NCI-H1694 (cell line): ENCODE measurements around the gene GLRX.
"Not testable (repeated sequence)": the region's sequence is repeated elsewhere in the genome, so short reads cannot be mapped to it uniquely, and the experiment has no call there.

Experiments used
- DNase-seq: peaks from one replicate; lab custom pipeline; 2025; lab: John Stamatoyannopoulos, UW

GLRX gene

DNA sequence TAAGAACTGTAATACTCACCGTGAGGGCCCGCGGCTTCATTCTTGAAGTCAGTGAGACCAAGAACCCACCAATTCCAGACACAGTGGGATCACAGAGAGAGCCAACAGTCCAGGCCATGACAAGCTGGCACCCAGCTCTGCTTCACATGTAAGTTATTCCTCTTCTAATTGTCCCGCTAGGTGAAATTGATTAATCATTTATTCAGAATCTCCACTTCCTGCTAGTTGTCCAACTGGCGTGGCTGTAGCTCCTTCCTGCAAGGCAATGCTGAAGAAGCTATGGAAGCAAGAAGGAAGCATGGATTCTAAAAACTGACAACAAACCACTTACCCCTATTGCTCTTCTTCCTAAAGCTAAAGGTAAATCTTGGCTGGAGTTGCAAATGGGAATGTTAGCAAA is 30.0 kb upstream of the GLRX start:
- no peak for DNase-seq

DNA sequence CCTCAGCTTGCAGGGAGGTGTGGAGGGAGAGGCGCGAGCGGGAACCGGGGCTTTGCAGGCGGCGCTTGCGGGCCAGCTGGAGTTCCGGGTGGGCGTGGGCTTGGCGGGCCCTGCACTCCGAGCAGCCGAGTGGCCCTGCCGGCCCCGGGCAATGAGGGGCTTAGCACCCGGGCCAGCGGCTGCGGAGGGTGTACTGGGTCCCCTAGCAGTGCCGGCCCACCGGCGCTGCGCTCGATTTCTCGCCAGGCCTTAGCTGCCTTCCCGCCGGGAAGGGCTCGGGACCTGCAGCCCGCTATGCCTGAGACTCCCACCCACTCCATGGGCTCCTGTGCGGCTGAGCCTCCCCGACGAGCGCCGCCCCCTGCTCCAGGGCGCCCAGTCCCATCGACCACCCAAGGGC is 28.6 kb upstream of the GLRX start:
- DNase-seq: not testable (repeated sequence)

DNA sequence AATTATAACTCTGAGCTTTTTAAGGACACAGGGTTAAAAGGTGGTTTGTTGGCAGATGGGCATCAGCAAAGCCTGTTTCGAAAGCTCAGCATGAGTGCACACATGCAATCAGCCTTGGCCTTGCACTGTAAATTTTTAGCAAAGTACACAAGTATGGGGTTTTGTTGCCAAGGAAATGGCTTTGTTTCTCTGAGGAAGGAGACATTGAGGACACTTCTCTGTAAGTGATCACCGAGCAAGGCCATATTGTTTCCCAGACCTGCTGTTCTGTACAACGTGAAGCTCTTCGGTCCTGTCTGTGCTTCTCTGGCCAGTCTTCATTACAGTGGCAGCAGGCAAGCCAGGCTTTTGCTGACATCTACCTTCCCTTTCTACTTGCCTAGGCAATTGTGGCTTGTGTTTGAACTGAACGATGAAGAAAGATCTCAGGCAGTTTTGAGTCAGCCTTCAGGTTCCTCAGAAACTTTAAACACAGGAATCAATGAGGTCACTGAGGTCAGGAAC is 27.9 kb upstream of the GLRX start:
- no peak for DNase-seq

DNA sequence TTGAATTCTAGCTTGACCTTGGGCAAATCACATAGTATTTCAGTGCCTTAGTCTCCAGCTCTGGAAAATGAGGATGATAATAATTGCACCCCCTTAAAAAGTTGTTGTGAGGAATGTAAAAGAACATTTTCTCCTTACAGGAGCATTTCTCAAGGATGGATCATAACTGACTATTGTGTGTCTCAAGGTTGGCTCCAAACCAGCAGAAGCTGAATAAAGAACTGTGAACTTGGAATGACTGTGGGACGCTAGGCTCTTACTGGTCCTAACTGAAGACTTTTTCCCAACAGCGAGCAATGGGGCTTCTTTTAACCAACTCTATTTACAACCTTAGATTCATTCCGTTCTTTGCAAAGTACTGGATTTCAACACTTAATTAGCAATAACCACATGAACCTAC is 26.2 kb upstream of the GLRX start:
- no peak for DNase-seq

DNA sequence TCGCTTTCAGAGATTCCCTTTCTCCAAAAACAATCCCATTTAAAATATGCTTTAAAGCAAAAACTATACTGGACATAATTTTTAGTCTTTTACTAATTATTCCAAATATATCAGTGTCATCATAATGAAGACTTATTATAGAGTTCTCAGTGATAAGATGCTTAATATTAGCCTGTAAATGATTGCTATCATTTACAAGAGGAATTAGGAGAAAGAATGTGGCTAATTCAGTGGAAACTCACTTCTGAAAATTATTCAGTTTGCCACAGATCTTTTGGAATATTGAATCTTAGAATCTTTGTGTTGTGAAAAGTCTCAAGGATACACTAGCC is 24.7 kb upstream of the GLRX start:
- DNase-seq: no peak

DNA sequence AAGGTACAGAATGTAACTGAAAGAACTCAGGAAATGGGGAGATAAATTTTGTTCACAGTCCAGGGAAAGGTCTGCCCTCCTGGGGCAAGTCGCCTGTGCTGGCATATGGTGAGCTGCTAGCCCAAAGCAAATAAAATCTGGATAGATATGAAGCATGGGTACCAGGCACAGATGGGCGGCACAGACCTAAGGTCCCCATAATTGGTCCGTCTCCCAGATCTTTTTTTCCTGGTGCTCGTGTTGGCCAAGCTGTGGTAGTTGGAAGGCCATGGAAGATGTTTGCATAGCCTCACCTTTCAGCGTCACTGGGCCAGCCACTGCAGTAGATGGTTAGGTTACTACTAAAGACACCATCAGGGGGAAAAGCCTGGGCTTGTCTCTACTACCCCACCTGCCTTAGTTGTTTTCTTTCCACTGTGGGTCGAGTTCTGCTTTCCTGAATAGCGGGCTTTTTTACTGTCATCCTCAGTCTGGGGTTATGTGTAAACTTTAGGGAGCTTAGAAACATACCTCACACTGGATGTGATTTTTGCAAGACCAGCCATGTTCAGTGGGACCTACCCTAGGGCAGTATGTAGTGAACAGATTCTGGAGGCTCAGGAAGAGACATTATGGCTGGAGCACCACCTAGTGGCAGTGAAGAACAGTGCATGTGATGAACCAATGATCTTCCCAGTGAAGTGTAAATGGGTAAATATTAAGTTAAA is 24.2 kb upstream of the GLRX start:
- peak; percentile 49 for DNase-seq

DNA sequence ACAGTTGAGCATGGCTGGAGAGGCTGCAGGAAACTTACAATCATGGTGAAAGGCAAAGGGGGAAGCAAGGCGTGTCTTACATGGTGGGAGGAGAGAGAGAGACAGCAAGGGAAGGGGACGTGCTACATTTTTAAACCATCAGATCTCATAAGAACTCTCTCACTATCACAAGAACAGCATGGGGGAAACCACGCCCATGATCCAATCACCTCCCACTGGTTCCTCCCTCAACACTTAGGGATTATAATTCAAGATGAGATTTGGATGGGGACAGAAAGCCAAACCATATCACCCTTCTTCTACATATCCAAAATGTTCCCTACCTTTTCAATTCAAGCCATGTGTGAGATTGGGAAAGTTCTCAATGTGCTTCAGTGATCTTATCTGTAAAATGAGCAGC is 22.9 kb upstream of the GLRX start:
- no peak for DNase-seq

DNA sequence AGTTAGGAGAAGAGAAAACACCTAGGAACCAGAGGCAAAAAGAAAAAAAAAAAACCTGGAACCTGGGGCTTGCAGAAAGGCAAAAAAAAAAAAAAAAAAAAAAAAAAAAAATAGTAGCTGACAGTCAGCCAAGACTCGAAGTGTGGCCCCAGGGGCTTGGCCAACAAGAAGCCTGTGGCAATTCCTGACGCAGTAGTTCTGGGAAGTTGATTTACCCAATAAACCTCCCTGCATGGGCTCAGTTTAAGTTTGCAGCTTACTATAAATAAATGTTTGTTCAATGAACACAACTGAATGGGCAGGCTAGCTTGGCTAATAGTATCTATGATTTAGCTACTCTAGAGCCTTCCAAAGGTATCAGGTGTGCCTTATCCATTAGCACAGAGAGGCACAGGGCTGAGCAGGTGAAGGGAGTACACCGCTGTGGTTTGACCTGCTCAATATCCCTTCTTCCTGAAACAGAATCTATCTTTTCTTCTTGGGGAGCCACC is 21.3 kb upstream of the GLRX start:
- DNase-seq: no peak

DNA sequence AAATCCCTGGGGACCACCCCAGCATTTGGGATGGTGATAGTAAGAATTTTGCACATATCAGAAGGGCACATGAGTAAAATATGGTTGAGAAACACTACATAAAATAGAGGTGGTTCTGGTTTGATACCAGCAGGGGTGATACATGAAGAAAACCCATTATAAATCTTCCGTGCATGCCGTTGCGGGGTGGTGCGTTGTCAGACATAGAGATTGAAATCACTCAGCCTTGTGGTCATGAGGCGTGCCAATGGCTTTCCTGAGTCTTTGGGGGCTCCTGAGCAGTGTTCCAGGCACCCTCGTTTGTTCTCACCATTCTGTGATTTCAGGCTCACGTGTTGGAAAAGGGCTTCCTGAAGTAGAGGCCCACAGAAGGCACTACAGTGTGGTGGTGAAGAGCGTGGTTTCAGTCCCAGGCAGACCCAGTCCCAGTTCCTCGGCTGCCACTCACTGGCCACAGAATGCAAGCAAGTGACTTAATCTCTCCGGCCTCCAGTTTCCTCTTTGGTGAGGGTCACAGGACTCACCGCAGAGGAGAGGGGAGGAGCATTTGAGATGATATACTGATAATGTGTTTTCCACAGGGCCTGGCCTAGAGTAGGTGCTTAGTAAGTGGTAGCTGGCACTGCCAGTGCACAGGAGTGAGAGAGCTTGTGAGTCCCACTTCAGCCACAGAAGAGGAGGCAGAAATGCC is 20.5 kb upstream of the GLRX start:
- DNase-seq: no peak

DNA sequence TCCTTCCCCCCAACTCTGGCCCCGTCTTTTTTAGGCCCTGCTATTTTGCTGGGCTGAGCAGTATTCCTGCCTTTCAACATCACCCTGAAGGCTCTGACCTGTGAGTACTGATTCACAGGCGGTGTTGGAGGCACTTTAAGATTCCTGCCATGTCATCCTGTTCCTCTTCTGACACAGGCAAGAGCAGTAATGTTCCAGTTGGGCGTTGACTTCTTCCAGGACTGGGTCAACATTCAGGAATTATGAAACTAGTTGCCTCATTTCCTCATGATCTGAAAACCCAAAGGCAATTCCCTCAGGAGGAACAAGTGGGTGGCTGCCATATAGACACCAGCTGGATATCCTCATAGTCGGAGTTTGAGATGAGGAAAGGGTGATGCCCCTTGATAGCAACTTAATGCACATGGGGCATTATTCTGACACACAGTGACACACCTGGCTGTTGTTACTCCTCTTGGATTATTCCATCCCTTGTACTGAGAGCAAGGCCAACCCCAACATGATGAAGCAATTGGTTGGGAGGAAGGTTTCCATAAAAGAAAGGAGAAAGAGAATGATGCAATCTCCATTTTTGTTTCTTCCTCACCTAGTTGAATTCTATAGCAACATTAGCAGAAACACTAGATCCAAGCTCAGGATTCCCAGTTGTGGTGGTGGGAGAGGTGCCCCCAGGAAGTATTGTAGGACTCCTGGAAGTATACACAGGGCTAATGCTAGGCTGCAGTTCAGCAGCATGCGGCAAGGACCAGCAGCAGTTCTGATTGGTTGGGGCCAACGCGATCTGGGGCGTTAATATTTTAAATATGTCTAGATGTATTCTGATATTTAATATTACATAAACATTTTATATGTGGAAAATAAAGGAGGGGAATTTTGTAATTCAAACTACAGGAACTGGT is 19.6 kb upstream of the GLRX start:
- DNase-seq: no peak

DNA sequence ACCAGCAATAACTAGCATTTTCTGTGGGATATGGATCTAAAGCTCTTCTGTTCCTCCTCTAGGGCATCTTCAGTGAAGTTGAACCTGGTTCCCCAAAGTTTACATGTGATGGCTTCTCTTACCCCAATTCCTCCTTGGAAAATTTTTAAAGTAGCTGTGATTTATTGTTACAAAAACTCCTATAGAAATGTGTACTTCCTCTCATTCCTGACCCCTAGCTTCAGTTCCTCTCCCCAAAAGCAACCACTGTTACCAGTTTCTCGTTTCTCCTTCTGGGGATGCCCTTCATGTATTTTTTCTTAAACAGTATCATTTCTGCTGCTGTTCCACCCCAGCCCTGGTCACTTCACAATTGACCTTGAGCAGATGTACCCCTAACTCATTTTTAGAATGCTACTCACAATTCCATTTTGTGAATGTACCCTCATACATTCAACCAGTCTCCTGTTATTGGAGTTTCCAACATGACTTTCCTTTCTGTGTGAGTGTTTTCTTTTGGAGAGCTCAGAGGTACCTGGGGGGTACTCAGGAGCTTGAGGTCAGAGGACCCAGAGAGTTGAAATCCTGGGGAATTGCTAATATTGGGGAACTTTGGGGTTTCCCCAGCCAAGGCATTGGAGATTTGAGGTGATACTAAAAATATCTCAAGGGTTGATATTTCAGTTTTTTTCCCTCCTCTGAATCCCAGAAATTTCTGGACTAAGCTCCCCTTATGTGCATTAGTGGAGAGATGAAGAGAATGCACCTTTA is 18.6 kb upstream of the GLRX start:
- no peak for DNase-seq

DNA sequence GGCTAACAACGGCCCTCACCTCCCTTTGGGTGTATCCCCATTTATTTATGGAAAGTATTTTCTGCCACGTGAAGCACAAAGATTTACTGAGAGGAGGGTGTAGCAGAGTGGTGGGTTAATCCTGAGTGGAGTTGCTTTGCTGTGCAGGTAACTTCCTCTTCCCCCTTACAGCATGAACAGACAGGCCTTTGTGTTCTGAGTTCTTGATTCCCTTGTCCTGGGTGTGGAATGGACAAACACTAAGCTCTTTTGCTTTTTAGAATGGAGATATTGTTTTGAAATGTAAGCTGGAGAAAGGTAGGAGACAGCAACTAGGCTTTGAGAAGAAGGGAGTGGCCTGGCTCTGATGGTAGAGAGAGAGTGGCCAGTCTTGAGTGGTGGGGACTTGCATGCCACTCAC is 17.1 kb upstream of the GLRX start:
- no peak for DNase-seq

DNA sequence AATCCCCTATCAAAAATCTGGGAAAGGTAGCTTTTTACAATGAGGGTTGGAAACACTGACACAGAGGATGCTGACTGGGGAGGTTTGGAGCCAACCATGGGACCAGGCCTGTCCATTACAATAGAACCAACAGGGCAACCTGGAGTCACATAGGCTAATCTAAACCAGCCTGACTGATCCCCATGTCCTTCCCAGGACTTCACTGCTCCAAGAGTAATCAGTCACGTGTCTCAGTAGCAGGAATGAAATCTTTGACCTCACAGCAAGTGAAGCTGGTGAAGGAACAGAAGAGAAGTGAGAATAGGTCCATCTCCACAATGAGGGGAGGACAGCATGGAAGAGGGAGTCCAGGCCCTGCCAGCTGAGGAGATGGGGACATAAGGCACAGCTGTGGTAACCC is 16.0 kb upstream of the GLRX start:
- DNase-seq: no peak

DNA sequence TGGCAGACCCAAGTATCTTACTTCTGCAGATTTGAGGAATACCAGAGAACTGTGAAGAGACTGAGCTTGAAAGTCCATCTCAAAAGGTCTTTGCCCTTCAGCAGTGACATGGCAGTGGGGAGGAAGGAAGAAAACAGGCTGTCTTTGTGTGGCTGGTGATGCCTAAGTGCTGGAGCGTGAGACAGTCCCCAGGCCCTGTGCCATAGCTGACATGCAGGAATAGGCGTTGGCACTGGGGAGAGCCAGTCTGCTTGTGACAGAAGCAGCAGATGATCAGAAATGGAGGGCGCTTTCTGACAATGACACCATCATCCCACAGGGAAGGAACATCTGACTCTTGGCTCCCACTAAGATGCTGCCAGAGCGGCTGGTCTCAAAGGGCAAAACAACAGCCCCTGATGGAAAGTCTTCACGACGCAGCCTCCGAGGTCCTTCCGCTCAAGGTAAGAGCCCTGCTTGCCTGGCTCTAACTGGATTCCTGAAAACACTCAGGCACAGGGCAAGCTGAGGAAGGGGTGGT is 15.5 kb upstream of the GLRX start:
- DNase-seq: no peak

DNA sequence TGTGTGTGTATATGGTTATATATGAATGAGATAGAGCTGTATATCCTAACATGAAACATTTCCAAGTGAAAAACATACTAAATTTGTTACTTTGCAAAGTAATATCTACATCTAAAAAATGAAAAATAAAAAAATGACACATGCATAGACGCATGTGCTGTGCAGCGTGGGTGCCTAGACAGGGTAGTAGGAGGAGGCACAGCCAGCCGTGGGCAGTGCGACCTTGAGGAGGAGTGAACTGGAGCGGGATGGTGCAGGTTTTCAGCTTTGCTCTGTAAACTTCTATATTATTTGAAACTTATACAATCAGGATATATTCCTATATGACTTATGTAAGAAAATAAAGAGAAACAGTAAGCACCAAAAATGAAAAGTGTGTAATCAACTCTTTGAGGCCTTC is 15.0 kb upstream of the GLRX start:
- no peak for DNase-seq

DNA sequence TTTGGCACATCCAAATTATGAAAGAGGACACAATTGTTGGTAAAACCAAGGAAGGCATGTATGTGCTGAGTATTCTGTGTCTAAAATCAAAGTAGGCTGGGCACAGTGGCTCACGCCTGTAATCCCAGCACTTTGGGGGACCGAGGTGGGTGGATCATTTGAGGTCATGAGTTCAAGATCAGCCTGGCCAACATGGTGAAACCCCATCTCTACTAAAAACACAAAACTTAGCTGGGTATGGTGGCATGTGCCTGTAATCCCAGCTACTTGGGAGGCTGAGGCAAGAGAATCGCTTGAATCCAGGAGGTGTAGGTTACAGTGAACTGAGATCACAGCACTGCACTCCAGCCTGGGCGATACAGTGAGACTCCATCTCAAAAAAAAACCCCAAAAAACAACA is 14.4 kb upstream of the GLRX start:
- not testable (repeated sequence) for DNase-seq

DNA sequence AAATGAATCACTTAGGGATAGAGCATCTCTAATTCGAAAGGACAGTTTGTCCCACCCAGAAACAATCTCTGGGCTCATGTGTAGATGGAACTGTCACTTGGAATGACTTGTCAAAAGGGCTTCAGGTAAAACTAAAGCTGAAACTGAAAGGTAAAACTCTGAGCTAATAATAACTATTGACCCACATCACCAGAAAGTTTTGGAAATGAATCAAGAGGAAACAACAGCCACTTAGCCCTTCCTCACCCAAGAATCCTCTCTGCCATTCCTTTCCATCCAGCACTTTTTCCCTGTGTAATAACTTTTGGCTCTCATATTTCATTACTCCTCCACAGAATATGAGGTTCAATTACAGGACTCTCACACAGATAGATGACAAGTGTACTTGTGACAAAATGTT is 14.0 kb upstream of the GLRX start:
- no peak for DNase-seq

DNA sequence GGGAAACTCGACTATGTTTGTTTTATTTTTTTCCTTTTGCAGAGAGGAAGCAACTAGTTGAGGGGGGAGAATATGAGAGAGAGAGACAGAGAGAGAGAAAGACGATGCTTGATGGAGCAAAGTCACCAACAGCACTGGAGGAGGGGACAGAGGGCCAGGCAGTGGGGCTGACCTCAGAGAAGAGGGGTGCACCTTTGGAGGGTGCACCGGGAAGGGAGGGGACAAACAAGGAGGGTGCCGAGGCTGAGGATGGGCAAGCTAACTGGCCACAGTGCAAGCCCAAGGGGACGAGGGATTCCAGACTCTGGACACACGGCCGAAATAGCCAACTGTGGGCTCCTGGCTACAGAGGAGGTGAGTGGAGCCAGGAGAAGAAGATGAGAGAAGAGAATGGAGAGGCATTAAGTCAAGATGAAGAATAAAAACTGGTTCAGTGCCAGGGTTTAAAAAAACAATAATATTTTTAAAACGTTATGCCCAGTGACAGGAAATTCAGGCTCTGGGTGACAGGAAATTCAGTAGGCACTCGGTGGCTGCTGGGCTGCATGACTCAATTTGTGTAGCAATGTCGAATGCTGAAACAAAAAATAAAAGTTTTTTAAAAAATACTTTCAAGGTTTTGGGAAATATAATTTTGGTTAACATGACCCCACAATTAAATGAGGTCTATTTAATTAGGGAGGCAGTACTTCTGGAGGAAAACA is 13.3 kb upstream of the GLRX start:
- no peak for DNase-seq

DNA sequence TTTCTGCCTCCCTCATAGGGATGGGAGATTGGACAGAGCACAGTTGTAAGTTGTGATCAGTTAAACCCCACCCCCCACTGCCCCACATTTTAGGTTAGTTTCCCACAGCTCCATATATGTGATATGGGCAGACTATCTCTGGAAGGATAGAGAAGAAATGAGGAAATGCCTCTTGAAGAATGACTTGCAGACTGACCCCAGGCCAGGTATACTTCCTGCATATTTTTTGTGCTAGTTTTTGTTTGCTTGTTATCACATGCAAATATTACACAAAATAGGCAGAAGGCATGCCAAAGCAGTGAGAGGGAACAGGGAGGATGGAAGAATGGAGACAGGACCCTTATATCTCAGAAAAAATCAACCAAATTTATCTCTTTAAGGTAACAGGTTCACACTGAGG is 10.1 kb upstream of the GLRX start:
- no peak for DNase-seq

DNA sequence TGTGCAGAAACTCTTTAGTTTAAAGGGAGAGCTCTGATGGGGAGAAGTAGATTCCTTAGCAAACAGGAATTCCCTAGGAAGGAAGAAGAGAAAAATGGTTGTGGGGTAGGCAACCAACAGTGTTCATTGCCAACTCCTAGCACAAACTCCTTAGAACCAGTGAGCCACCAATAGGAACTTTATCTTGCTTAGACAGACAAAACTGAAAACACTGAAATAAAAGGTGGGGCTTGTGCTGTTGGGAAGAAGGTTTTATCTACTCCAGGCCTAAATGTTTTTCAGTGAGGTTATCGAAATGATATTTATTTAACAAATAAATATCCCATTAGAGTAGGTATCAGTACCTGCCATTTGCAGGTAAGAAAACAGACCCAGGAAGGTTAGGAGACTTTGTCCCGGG is 7.7 kb upstream of the GLRX start:
- DNase-seq: no peak

DNA sequence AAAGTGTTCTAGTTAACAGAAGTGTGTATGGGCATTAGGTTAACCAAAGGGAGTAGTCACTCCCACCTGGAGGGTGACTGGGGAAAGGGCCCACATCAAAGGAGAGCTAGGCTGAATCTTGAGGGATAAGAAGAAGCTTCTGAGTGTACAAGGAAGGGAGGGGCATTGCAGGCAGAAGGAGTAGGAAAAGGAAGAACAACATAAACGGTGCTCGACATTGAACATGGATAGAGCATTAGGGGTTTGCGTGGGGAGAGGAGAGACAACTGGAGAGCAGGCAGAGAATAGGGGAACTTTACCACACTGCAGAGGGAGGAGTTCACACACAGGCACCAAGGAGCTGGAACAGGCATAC is 5.3 kb upstream of the GLRX start:
- DNase-seq: no peak
